ENCODE results near the gene PSG5.
"Not testable (repeated sequence)": the region's sequence is repeated elsewhere in the genome, so short reads cannot be mapped to it uniquely, and the experiment has no call there.

PSG5 gene

DNA sequence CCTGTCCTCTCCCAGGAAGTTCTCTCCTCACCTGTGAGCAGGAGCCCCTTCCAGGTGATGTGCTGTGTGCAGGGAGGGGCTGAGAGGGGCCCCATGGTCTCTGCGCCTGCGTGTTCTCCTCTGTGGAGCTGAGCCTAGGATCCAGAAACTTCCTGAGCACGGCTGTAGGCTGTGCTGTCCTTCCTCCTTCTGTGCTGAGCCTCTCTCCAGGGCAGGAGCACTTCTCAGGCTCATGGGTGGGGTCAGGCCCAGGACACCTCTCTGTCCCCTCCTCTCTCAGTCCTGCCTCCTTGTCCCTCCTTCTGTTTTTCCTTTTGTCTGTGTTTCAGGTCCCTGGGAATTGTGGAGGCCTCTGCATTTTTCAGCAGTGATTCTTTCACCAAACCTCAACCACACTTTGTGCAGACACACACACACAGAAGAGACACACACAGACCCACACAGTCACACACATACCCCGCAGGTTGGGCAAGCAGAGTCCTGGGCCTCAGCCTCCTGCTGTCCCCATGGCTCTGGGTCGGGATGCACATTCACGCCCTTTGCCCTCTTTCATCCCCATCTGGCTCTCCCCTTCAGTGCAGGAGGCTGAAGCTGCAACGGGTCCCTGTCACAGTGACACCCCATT lies at the start of gene PSG5:
PSG5 (minus strand) TSS at position 226 of the 625 bp plus-strand sequence; CDS start at position 95, 131 bp downstream.
- not testable (repeated sequence) for DNase-seq (ENCODE audit: low read depth, low spot score)

DNA sequence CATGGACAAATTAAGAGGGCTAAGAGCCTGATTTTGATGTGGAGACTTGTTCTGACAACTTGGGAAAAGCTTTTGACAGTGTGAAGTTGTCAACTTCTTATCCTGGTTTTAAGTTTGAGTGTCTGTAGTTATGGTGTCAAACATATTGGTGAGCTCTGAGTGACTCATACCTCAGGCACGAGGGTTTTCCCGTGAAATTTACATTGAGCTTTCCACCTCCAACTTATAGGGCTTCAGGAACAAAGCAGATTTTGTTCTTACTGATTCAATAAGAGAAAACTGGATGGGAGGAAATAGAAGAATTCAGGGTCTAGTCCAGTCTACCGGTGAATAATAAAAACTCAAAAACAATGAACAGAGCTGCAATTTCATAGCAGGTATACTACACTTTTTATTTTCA lies 49.4 kb upstream of the PSG5 start:
- not testable (repeated sequence) for DNase-seq (ENCODE audit: low read depth, low spot score)

DNA sequence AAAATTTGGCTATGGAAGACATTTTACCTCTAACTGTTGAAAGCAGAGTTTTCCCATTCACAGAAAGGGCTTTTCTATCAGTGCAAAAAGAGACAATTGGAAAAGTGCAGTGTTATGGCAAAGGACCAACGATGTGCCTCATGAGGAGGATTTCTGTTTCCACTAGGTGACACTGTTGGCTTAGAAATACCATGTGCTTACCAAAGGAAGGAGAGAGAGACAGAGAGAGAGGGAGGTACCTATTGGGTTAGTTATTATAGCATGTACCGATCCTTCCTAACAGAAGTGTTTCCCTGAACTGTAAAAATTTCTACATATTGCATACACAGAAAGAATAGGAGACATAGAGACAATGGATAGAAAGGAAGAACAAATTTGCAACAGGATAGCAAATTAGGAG lies 43.0 kb upstream of the PSG5 start:
- DNase-seq (ENCODE audit: low read depth, low spot score) = no peak

DNA sequence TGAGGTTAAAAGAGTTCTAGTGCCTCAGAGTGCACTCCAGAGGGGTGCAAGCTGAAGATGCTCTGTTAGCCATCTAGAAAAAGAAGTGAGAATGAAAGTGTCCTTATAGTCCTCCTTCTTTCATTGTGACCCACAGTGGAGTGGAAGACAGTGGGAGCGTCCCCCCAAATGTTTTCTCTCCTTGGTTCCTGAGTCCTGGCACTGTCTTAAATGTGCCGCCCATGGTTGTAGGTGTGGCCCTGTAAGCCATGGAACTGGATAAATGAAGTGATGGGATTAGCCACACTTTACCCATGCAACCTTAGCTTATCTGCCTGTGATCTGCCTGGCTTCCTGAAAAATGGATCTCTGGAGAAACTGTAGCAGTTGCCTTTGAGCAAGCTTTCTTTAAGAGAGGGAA lies 42.4 kb upstream of the PSG5 start:
- not testable (repeated sequence) for DNase-seq (ENCODE audit: low read depth, low spot score)

DNA sequence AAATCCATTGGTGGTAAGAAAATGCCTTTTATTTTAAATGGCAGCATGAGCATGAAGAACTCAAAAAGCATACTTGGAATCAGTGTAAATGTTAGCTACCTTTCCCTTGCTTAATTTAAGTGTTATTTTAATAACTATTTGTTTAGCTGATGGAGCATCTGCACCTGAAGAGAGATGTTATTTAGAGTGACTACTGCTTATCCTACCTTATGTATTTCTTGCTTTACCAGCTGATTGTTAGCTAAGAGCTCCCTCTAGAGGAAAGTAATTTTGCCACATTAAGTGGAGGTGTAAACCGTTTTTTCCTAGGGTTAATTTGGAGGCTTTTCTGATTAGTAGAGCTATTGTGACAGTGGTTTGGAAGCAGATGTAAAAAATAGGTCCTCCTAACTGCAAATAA lies 40.6 kb upstream of the PSG5 start:
- DNase-seq (ENCODE audit: low read depth, low spot score) = not testable (repeated sequence)

DNA sequence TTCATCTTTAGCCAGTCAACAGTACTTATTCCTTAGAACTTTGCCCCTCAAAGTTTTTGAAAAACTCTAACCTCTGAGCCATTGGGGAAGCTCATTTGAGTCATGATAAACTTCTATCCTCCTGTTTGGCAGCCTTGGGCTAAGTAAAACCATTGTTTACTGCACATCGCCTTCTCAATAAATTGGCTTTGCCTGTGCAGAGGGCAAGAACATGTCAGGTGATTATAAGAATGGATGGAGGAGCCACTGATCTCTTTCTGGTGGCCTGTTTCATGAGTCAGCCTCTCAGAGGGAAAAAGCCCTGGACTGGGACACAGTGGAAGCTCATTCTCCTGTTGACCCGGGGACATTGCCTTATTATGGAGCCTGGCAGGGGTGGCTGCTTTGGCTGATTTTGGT lies 38.5 kb upstream of the PSG5 start:
- DNase-seq (ENCODE audit: low read depth, low spot score) = no peak

DNA sequence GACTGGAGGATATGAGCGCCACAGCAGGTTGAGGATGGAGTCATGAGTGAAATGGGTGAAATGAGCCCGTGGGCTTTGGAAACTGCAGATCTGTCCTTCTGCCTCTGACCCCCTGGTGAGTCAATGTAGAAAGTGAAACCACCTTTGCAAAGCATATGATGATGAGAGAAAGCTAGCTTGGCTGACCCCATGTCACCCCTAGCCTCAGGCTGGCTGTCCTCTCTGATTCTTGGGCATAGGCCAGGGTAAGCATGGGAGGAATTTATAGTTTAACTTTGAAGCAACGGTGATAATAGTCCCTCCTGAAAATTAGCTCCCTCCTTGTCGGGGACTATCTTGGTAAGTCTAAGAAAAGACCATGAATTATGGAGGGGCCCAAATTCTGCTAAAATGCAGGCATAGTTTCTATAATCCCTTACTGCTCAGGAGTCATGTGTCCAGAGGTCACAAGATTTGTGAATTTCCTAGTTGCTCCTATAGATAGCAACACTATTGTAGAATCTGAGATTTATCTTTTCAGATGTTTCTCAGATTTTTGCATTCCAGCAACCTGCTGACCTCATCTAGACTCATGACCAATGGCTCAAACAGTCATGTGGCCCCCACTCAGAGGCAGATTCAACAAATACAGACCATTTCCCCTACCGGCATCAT lies 38.0 kb upstream of the PSG5 start:
- DNase-seq (ENCODE audit: low read depth, low spot score) = not testable (repeated sequence)

DNA sequence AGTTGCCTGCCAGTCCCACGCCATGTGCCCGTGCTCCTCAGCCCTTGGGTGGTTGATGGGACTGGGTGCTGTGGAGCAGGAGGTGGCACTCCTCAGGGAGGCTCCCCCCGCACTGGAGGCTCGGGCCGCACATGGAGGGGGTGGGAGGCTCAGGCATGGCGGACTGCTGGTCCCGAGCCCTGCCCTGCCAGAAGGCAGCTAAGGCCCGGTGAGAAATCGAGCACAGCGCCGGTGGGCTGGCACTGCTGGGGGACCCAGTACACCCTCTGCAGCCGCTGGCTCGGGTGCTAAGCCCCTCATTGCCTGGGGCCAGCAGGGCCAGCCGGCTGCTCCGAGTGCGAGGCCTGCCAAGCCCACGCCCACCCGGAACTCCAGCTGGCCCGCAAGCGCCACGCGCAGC lies 35.6 kb upstream of the PSG5 start:
- not testable (repeated sequence) for DNase-seq (ENCODE audit: low read depth, low spot score)

DNA sequence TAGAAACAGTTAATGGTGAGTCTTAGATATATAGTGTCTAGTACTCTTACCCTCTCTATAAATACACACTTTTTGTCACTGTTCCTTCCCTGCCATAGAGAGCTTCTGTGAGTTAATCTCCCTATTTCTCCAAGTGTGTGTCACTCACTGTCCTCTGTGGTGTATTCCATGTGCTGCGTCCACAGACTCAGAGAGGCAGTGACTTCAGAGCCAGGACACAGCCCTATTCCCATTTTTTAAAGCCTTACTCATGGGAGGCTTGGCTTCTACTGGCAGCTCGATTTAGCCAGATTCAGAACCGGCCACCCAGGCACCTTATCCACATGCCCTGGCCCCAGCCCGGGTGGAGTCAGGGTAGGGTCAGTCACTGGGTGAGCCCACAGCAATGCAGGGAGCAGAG lies 32.8 kb upstream of the PSG5 start:
- DNase-seq (ENCODE audit: low read depth, low spot score) = not testable (repeated sequence)

DNA sequence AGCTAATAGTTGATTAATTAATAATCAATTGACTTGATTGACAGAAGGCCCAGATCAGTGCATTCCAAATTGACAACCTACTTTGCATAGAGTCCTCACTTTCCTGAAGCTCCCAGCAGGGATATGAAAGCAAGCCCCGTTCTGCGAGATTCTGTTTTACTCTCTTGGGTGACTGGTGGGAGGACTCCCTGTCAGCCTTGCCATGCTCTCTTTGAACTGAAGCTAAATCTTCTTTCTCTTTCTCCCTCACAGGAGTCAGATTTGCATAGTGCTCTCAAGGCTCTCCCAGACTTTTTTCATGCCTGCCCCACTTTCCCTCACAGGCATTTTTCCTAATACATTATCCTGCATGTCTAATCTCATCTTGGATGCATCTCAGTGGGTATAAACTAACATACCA lies 29.5 kb upstream of the PSG5 start:
- not testable (repeated sequence) for DNase-seq (ENCODE audit: low read depth, low spot score)

DNA sequence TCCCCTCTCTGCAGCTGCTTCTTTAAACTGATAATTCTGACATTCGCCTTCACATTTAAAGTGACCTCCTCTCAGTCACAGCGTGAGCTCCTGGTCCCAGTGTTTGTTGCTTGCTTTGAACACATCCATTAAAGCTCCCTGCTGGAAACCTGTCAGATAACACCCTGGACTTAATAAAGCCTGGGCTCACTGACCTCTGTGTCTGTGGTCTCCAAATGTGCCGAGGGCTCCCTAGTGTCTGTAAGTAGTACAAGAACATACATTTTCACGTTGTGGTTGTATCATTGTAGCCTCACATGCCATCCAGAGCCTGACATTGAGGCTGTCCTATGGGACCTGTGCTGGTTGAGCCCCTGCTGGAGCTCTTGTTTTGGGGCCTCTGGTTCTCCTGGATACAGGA lies 21.7 kb upstream of the PSG5 start:
- DNase-seq (ENCODE audit: low read depth, low spot score) = no peak

DNA sequence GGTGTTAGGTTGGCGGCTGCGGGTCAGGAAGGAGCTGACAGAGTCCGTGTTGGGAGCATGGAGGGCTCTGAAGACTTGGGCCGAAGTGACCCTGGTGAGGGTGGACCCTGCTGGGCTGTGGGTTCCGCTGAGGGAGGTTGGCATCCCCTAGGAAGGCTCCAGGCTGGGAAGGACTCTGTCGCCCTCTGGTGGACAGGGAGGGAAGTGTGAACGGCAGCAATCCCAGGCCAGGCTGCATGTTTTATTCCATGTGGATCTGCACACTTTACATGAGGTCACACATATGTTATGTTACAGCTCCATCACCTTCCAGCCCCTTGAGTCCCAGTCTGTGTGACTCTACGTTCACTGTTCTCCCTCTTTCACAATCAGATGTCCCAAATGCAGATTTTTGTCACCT lies 20.8 kb upstream of the PSG5 start:
- DNase-seq (ENCODE audit: low read depth, low spot score) = not testable (repeated sequence)

DNA sequence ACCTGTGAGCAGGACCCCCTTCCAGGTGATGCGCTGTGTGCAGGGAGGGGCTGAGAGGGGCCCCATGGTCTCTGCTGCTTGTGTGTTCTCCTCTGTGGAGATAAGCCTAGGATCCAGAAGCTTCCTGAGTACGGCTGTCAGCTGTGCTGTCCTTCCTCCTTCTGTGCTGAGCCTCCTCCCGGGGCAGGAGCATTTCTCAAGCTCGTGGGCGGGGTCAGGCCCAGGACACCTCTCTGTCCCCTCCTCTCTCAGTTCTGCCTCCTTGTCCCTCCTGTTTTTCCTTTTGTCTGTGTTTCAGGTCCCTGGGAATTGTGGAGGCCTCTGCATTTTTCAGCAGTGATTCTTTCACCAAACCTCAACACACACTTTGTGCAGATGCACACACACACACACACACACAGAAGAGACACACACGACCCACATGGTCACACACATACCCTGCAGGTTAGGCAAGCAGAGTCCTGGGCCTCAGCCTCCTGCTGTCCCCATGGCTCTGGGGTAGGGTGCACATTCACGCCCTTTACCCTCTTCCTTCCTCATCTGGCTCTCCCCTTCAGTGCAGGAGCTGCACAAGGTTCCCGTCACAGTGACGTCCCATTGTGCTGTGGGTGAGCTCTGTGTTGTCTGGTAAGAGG lies 19.3 kb upstream of the PSG5 start, which contains the start of gene PSG4:
PSG4 (minus strand) TSS at position 168 of the 635 bp plus-strand sequence; CDS start at position 66, 102 bp downstream.
- DNase-seq (ENCODE audit: low read depth, low spot score) = not testable (repeated sequence)

DNA sequence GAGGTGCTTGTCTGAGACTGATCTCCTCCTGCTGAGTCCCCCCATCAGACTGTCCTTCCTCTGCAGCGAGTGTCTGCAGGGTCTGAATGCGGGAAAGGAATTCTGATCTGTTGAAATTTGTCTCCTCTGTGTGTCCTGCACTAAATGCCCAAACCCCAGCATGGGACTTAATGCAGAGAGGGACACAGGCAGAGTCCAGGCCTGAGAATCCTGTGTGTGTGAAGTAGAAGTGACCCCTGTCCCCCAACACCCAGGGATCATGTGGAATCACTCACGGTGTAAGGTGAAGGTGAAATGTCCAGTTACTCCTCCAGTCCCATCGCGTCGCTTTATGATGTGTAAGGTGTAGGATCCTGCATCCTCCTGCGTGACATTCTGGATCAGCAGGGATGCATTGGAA lies 17.3 kb upstream of the PSG5 start:
- not testable (repeated sequence) for DNase-seq (ENCODE audit: low read depth, low spot score)

DNA sequence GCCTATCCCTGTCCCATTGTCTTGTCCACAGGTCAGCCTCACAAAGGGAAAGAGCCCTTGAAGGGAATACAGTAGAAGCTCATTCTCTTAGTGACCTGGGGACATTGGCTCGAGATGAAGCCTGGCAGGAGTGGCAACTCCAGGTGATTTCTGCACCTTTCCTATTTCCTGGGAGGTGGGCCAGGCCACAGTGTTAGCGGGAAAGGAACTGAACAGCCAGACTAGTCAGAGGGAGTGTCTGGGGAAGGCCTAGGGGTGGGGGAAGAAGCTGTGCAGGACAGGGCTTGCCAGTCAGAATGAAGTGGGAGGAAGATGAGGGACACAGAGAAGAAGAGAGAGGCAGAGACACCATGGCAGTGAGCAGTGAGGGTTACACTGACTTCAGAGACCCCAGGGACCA lies 15.6 kb upstream of the PSG5 start:
- DNase-seq (ENCODE audit: low read depth, low spot score) = not testable (repeated sequence)

DNA sequence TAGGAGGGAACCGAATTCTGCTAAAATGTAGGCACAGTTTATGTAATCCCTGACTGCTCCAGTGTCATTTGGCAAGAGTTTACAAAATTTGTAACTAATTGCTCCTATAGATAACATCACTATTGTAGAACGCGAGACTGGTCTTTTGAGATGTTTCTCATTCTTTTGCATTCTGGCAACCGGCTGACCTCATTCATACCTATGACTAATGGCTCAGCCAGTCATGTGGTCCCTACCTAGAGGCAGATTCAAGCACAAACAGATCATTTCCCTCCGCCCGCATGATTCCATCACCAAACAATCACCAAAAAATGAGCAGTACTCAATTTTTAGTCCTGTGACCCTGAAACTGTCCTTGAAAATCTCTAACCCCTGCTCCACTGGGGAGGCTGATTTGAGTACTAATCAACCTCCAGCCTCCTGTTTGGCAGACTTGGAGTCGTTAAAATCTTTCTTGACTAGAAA lies 15.0 kb upstream of the PSG5 start:
- not testable (repeated sequence) for DNase-seq (ENCODE audit: low read depth, low spot score)

DNA sequence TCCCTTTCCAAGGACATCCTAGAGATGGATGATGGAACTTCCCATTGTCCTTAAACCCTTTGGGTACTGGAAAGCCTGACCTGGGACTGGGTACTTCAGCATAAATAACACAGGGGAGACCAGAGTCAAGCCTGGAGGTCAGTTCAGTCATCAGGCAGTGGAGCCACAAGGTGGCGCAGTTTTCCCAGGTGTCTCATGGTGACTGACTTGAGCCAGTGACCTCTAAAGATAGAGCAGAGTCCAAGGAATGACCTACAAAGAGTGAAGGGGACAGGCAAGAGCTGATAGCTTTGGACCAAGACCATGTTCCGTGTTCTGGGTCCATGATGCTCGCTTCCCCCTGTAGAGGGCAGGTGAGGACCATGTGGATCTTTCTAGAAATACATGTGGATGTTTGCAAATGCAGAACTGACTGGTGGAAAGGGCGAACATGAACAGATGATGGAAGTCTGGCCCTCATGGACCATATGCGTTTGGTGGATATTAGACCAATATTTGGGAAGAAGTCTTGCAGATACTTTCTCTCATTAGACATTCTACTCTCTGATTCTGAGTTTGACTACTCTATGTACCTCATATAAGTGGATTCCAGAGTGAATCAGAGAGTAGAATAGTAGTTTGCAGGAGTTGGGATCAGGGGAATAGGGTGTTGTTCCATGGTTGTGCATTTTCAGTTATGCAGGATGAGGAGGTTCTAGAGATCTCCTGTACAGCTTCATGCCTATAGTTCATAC lies 12.5 kb upstream of the PSG5 start:
- DNase-seq (ENCODE audit: low read depth, low spot score) = not testable (repeated sequence)

DNA sequence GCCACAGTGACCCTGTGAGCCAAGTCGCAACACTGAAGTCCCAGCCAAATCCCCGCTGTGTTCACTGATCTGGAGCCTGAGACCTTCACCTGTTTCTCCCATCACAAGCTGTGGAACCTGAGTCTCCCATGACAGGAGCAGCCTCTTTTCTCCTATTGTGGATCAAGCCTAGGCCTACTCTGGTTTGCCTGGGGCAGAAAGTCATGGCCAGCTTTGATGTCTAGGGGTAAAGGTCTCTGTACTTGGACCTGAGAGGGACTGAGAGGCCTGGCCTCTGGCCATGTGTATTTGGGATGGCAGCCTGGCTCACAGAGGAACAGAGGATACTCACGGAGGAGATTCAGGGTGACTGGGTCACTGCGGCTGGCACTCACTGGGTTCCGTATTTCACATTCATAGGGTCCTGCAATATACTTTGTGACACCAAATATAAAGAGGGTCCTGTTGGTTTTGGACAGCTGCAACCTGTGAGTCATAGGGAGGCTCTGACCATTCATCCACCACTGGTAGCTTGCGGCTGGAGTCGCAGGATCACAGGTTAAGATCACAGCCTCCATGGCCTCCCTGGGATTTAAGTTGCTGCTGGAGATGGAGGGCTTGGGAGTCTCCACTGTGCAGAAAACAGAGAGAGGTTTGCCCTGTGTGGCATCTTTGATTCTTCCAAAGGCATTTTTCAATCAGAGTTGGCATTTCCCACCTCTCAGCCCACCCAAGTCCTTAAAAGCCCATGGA lies 11.5 kb upstream of the PSG5 start:
- not testable (repeated sequence) for DNase-seq (ENCODE audit: low read depth, low spot score)

DNA sequence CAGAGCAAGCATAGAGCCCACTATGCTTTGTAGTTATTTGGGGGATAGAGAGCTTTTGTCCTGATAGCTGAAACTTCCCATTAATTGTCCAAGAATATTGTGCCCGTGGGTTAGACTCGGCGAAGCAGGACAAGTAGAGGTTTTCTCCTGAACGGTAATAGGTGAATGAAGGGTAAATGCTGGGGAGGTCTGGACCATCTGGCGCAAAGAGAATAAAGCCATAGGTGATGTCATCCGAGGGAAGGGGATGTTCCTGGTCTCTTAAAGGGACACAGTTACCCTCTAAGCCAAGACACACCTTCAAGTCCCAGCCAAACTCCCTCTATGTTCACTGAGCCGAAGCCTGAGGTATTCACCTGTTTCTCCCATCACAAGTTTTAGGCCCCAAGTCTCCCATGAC lies 8.1 kb upstream of the PSG5 start:
- not testable (repeated sequence) for DNase-seq (ENCODE audit: low read depth, low spot score)

DNA sequence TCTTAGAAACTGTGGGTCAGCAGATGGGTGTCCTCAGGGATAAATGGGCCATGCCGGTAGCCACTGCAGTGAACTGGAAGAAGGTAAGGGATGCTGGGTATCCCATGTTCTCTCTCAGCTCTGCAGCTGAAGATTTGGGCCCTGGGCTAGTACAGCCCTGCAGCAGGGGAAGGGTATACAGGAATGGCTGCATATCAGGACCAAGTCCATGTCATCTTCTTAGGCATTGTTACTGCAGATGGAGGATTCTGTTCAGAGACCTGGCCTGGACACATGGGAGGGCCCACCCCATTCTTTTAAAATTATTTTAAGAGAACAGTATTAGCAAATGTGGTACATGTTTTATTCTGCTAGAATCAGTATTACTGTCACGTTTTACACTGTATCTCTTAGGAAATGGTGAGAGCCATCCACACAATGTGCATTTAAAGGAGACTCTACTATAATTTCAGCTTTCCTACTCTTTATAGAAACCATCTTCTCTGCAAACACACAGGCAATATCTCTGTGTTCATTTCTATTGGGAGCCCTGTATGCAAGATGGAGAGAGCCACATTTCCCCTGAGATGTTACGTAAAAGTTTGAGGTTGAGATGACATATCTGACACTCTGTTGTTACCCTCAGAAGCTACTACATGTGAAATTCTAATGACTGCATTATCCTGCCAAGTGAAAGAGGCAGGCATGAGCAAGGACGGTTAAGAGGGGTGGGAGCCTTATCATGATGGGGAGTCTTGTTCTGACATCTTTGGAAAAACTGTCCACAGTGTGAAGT lies 6.2 kb upstream of the PSG5 start:
- not testable (repeated sequence) for DNase-seq (ENCODE audit: low read depth, low spot score)

Measured in smooth muscle cell of the brain vasculature (primary cell).